Kidney tubule cell (primary cell): ENCODE data around the gene PPIP5K2.
"Not testable (repeated sequence)": the region's sequence is repeated elsewhere in the genome, so short reads cannot be mapped to it uniquely, and the experiment has no call there.

Experiments used
- DNase-seq: peaks from one replicate; pipeline ENCODE4 v3.0.0-alpha.2; 2018; ENCODE audit warnings: low spot score

PPIP5K2 gene

GRCh38 chr5:103122242-103122641 is 2.1 kb downstream of the PPIP5K2 start:
- DNase-seq: no peak

DNA sequence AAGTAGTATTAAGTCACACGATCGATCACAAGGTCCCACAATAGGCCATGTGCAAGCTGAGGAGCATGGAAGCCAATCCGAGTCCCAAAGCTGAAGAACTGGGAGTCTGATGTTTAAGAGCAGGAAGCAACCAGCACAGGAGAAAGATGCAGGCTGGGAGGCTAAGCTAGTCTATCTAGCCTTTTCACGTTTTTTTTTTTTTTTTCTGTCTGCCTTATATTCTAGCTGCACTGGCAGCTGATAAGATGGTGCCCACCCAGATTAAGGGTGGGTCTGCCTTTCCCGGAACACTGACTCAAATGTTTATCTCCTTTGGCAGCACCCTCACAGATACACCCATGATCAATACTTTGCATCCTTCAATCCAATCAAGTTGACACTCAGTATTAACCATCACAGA is 6.5 kb downstream of the PPIP5K2 start:
- DNase-seq: no peak

DNA sequence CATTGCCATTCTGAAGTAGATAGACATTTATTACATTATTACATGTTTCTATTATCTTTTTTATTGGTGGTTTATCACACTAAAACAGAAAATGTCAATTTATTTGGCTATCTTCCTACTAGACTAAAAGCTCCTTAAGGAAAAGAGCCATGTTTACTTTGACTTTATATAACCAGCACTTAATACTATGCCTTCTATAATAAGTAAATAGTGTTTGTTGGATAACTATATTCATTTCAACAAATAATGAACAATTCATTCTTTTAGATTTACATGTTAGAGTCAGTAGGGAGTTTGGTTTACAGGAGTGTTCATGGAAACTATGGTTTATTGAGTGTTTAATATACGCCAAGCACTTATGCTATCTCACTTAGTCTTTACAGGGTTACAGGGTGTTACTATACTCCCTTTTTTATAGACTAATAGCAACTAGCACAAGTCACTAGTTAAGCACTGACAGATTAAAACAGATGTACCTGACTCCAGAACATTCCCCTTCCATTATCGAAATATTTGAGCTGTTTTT is 7.3 kb downstream of the PPIP5K2 start:
- DNase-seq: no peak

GRCh38 chr5:103128202-103128601 is 8.1 kb downstream of the PPIP5K2 start:
- DNase-seq: no peak

GRCh38 chr5:103132684-103133083 is 12.6 kb downstream of the PPIP5K2 start:
- DNase-seq: no peak

DNA sequence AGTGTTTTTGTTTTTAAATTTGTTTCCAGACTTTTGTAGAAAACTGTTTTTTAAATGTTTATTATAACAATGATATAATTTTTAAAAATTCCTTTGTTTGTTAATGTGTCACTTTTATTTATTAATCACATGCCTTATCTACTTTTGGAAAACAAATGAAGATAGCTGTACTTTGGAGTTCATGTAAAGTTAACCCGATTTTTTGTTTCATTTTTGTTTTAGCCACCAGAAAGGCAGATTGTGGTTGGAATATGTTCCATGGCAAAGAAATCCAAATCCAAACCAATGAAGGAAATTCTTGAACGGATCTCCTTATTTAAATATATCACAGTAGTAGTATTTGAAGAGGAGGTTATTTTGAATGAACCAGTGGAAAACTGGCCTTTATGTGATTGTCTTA is 13.1 kb downstream of the PPIP5K2 start:
- DNase-seq: no peak

DNA sequence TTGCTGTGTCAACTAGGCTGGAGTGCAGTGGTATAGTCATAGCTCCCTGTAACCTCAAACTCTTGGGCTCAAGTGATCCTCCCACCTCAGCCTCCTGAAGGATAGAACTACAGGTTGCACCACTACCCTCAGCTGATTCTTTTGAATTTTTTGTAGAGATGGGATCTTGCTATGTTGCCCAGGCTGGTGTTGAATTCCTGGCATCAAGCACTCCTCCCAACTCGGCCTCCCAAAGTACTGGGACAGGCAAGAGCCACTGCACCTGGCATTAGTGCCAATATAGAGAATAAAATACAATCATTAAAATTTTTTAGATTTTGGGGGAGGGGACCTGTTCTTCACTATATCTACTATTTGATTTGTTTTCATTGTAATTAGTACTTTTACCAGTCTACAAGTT is 15.4 kb downstream of the PPIP5K2 start:
- no peak for DNase-seq

- peak; percentile 55 for DNase-seq
Observed at GRCh38 chr5:103138202-103138690, 18.1 kb downstream of the PPIP5K2 start.

GRCh38 chr5:103139264-103139865 is 19.3 kb downstream of the PPIP5K2 start:
- DNase-seq: peak; percentile 73

DNA sequence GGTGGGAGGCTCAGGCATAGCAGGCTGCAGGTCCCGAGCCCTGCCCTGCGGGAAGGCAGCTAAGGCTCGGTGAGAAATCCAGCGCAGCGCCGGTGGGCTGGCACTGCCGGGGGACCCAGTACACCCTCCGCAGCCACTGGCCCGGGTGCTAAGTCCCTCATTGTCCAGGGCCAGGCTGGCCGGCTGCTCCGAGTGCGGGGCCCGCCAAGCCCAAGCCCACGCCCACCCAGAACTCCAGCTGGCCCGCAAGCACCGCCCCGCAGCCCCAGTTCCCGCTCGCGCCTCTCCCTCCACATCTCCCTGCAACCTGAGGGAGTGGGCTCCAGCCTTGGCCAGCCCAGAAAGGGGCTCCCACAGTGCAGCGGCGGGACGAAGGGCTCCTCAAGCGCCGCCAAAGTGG is 22.0 kb downstream of the PPIP5K2 start:
- not testable (repeated sequence) for DNase-seq

DNA sequence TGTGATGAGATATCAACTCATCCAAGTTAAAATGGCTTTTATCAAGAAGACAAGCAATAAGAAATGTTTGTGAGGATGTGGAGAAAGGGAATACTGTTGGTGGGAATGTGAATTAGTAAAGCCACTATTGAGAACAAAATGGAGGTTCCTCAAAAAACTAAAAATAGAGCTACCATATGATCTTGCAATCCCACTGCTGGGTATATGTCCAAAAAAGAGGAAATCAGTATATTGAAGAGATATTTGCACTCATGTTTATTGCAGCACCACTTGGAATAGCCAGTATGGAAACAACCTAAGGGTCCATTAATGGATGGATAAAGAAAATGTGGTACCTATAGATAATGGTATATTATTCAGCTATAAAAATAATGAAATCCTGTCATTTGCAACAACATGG is 25.1 kb downstream of the PPIP5K2 start:
- DNase-seq: no peak

- no peak for DNase-seq
Observed at GRCh38 chr5:103148213-103148612, 28.1 kb downstream of the PPIP5K2 start.

GRCh38 chr5:103151156-103151555 is 31.1 kb downstream of the PPIP5K2 start:
- no peak for DNase-seq

DNA sequence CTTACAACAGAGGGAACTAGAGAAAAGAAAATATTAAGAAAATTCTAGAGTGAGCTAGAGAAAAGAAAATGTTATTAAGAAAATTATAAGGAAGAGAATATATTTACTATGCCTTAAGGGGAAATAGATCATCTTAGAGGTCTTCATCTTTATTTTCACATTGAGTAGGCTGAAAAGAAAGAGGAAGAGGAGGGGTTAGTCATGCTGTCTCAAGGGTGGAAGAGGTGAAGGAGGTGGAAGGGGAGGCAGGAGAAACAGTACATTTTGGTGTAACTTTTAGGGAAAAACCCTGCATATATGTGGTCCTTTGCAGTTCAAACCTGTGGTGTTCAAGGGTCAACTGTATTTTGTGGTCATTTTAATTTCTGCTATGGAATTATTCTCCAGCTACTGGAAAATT is 46.6 kb downstream of the PPIP5K2 start:
- DNase-seq: no peak

DNA sequence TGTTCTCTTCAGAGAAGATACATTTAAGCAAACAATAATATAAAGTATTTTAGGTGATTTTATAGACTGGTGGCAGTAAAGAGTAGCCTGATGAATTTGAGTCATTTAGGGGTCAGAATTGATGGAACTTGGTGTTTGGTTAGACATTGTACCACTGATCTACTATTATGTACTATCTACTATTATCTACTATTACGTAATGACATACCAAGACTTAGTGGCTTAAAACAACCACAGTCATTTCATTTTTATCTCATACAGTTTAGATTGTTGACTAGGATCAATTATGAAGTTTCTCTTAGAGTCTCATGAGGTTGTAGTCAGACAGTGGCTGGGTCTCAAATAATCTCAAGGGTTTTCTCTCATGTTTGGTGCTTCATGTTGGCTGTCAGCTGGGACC is 54.0 kb downstream of the PPIP5K2 start:
- DNase-seq: no peak

GRCh38 chr5:103177543-103177942 is 57.4 kb downstream of the PPIP5K2 start:
- no peak for DNase-seq

GRCh38 chr5:103178167-103178566 is 58.1 kb downstream of the PPIP5K2 start:
- DNase-seq: no peak

DNA sequence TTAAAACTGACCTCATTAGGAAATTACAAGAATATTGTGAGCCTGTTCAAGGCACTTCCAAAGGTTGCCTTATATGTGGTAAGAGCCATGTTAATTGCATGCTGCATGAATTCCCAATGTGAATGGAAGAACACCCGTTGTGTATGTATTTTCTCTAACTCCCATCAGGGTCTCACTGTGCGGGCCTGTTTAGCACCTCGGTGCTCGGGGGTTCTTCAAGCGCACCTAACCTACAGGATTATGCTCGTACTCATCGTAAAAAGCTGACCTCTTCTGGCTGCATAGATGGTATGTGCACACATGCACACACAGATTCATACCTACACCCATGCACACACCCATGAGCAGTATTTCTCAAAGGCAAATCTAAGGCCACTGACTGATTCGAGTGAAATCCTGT is 66.1 kb downstream of the PPIP5K2 start:
- DNase-seq: no peak

GRCh38 chr5:103188436-103188835 is 68.3 kb downstream of the PPIP5K2 start:
- no peak for DNase-seq

DNA sequence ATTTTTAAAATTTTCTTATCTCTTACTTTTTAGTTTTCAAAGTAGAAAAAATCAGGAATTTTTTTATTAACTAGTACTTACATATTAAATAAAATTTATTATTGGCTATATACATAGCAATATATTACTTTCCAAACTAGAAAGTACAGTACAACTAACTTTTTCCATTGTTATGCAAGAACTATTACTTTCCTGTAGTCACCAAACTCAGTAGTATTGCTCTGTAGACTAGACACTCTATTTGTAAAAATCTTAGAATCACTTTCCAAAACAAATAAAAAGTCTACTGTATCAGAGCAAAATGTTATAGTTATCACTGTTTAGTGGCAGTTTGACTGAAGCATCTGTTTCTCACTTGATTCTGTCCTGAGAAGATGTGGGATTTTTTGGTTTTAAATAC is 83.1 kb downstream of the PPIP5K2 start:
- no peak for DNase-seq

DNA sequence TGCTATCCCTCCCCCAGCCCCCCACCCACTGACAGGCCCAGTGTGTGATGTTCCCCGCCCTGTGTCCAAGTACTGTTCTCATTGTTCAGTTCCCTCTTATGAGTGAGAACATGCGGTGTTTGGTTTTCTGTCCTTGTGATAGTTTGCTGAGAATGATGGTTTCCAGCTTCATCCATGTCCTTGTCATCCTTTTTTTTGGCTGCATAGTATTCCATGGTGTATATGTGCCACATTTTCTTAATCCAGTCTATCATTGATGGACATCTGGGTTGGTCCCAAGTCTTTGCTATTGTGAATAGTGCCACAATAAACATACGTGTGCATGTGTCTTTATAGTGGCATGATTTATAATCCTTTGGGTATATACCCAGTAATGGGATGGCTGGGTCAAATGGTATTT is 84.9 kb downstream of the PPIP5K2 start:
- not testable (repeated sequence) for DNase-seq

- DNase-seq: no peak
Observed at GRCh38 chr5:103205991-103206700, 86.0 kb downstream of the PPIP5K2 start.

- DNase-seq: peak; percentile 14
Observed at GRCh38 chr5:103207011-103207410, 86.9 kb downstream of the PPIP5K2 start.

DNA sequence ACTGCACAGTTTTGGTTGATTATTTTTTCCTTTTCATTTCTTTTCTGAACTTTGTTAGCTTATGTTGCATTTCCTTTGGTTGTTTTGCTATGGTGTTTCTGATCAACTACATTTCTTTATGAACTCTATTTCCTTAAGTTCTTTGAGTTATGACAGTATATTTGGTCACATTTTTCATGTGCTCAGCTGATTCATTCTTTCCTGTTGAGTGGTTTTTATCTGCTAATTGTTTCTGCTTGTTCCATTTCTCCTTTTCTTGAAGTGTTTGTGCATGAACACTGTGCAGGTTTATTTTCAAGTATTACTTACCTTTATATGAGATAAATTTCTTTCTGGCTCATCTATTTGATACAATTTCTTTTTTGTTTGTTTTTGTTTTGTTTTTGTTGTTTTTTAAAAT is 87.6 kb downstream of the PPIP5K2 start:
- peak; percentile 44 for DNase-seq
